PC-9 (cell line): ENCODE measurements around the gene LRP3.

Experiments
- CTCF ChIP-seq: fragments of 200-600 bp; sonication (generic); conservative IDR thresholded peaks from 2 replicates; pipeline ENCODE4 v1.6.1; 2017; ENCODE audit warnings: mixed run types, antibody characterized with exemption, mild to moderate bottlenecking, moderate library complexity
- EZH2 ChIP-seq: fragments of 200-600 bp; sonication (generic); IDR thresholded peaks from 2 replicates; pipeline ENCODE4 v1.8.0; 2017; ENCODE audit warnings: antibody characterized with exemption, low read depth

- TF ChIP-seq CTCF (no peak), EZH2 (no peak)
Observed at GRCh38 chr19:33207040-33207620, 13.0 kb downstream of the LRP3 start.
